GM12892 (cell line): Measurements from ENCODE around the gene SP100.

Experiments
- POLR2A ChIP-seq: IDR thresholded peaks from 2 replicates; pipeline ENCODE4 v1.6.1; 2011; ENCODE audit warnings: low read depth, low read length, control low read depth
- TAF1 ChIP-seq: IDR thresholded peaks from 2 replicates; pipeline ENCODE4 v1.6.1; 2011; ENCODE audit warnings: low read depth, mild to moderate bottlenecking, control low read depth, low read length, borderline replicate concordance

GRCh38 chr2:230589025-230589424, 173.0 kb downstream of the SP100 start:
- TF ChIP-seq POLR2A (no peak), TAF1 (no peak)
